HL-60 (cell line): Measurements from ENCODE around the gene GSTT4.

Experiments
- DNase-seq, 2 experiments: peaks; one replicate each; pipeline ENCODE4 v3.0.0-alpha.2; 2010 to 2020; ENCODE audit warnings: low read depth in 1 of 2, low spot score in 1 of 2
- H3K27ac ChIP-seq: fragments of 250-450 bp; sonication (Bioruptor Pico); replicated peaks from 2 replicates; pipeline ENCODE4 v1.5.1; 2020; ENCODE audit warnings: mild to moderate bottlenecking, moderate library complexity
- H3K27me3 ChIP-seq: fragments of 250-450 bp; sonication (Bioruptor Pico); 2 replicates; pipeline ENCODE4 v1.5.1; 2021; ENCODE audit warnings: mild to moderate bottlenecking, moderate library complexity; ENCODE audit not compliant: insufficient read depth, poor library complexity, severe bottlenecking
- H3K4me3 ChIP-seq: replicated peaks from 2 replicates; pipeline ENCODE4 v1.5.1; 2011; ENCODE audit warnings: mild to moderate bottlenecking, control low read depth, low read length; ENCODE audit not compliant: insufficient read depth
- CTCF ChIP-seq: IDR thresholded peaks from one replicate; pipeline ENCODE4 v1.5.1; 2011; ENCODE audit warnings: low read length, control low read depth, inconsistent platforms; ENCODE audit not compliant: insufficient read depth
- GABPA ChIP-seq: IDR thresholded peaks from 2 replicates; pipeline ENCODE4 v1.6.1; 2012; ENCODE audit warnings: low read depth
- POLR2AphosphoS5 ChIP-seq: IDR thresholded peaks from 2 replicates; pipeline ENCODE4 v1.6.1; 2012; ENCODE audit warnings: low read depth
- REST ChIP-seq: IDR thresholded peaks from 2 replicates; pipeline ENCODE4 v1.6.1; 2012; ENCODE audit warnings: low read depth; ENCODE audit not compliant: insufficient replicate concordance
- SPI1 ChIP-seq: IDR thresholded peaks from 2 replicates; pipeline ENCODE4 v1.6.1; 2012; ENCODE audit warnings: low read depth, mild to moderate bottlenecking, borderline replicate concordance

The GSTT4 gene

DNA sequence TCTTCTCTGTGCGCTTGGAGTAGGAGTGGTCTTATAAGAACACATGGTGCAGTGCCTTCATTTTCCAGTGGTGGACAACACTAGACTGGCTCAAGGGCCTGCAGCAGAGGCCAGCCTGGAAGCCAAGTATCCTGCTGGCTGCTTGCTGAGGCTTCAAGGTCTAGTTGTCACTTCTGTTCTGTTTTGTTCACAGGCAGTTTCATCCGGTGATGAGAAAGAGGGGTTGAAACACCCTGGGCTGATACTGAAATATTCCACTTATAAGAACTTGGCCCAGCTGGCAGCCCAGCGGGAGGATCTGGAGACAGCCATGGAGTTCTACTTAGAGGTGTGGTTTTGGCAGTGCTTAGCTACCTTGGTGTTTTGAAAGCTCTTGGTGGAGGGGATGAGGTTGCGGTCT is 35.7 kb upstream of the GSTT4 start:
- Histone ChIP-seq H3K27ac (no peak overlapping the region), H3K4me3 (no peak overlapping the region), H3K27me3 (no peaks in the 10 kb centered on the region)
- no peak for DNase-seq
- no peak for TF ChIP-seq SPI1

DNA sequence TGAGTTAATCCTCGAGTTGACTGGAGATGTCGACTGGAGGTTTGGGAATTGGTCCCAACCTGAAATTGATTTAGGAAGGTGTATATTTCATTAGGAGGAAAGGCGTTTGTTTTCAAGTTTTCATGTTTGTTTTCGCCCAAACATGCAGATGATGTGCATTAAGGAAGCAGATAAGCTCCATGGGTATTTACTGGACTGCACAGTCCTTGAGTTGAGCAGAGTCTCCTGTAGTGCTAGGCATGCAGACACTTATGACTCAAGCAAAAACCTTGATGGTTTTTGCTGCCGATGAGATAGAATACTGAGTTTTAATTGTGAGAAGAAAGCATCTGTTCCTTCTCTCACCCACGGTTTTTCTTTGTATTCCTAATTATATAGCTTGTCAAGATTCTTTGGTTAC is 33.8 kb upstream of the GSTT4 start:
- DNase-seq: no peak
- no peak overlapping the region for H3K27ac ChIP-seq
- H3K4me3 ChIP-seq: no peak overlapping the region
- TF ChIP-seq SPI1 (no peak), POLR2AphosphoS5 (no peak), REST (no peak), CTCF (no peak), GABPA (no peak)
- no peaks in the 10 kb centered on the region for H3K27me3 ChIP-seq

DNA sequence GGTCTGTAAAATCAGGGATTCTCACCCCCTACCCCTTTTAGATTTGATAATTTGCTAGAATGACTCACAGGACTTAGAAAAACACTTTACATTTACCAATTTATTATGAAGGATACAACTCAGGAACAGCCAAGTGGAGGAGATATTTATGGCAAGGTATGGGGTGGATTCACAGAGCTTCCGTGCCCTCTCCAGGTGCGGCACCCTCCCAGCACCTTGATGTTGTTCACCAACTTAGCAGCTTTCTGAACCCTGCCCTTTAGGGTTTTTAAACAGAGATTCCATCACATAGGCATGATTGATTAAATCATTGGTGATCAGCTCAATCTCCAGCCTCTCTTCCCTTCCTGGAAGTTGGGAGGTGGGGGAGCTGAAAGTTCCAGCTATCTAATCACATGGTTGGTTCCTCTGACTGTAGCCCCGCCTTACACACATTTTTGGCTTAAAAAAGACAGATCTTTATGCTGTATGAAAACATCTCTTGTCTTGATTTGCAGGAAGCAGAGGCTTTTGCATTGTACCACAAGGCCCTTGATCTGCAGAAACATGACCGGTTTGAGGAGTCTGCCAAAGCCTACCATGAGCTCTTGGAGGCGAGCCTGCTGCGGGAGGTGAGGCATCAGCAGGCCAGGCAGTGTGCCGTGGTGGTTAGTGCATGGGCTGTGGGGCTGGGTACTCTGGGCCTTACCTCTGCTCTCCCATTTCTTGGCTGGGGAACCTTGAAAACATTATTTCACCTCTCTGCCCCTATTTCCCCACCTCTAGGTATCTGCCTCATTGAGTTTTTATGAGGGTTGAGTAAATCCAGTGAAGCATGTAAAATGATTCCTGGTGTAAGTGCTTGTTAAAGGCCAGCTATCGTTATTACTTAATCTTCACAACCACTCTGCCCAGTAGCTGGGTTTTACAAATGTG is 32.9 kb upstream of the GSTT4 start:
- H3K27ac ChIP-seq: no peak overlapping the region

More for the DNA sequence above, 32.9 kb upstream of the GSTT4 start:
- H3K27me3 ChIP-seq: no peaks in the 10 kb centered on the region
- no peak for TF ChIP-seq REST
- TF ChIP-seq CTCF: no peak
- TF ChIP-seq POLR2AphosphoS5: no peak
- DNase-seq: no peak
- no peak overlapping the region for H3K4me3 ChIP-seq
